Dermis microvascular lymphatic vessel endothelial cell (primary cell): ENCODE data around the gene KLF7. TPM values are rescaled to one million over a fixed set of nuclear protein-coding genes. Genes with fewer than 3 reads are reported as not detected.

Source experiments
- DNase-seq, 2 donors: peaks; one replicate each; pipeline versions ENCODE4 v3.0.0 to v3.0.0-alpha.2; 2010; ENCODE audit warnings: low read depth in 2 of 2
- total RNA-seq: library from RNA; depleted of rRNA; stranded (reverse); fragments of >200 nt; gene quantifications from 2 replicates; pipeline ENCODE4 v1.2.1, GENCODE V29; 2014

The KLF7 gene
- total RNA-seq, 1 donor from 2014 or later = 8.5 TPM

DNA sequence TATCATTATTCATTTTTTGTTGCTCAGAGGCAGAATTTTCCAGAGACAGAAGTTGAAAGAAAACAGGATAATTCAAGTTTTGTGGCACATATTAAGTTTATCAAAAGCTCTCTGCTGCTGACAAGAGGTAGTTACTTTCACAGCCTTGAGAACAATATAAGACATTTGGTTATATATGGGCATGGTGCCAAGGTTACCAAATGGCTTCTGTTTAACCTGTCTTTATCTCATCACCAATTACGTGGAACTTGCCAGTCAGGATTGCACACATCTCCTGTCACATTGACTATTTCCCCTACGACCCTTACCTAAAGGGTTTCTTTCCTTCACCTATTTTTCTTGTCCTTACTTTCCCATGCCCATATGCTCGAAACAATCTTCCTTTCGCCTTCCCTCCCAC, 35.9 kb downstream of the KLF7 start:
- DNase-seq = no peak

DNA sequence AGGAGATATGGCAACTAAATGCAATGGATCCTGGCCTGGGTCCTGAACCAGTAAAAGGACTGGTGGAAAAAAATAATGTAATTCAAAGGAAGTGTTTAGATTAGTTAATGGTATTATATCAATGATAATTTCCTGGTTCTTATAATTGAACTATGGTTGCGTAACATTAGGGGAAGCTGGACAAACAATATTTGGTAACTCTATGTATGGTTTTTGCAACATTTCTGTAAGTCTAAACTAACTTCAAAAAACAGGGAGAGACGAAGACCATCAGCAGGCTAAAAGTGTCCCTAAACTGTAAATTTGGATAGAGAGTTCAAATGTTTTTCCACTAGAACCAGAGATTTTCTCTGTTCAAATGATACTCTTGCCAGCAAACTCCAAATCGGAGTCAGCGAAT, 36.9 kb downstream of the KLF7 start:
- no peak for DNase-seq

DNA sequence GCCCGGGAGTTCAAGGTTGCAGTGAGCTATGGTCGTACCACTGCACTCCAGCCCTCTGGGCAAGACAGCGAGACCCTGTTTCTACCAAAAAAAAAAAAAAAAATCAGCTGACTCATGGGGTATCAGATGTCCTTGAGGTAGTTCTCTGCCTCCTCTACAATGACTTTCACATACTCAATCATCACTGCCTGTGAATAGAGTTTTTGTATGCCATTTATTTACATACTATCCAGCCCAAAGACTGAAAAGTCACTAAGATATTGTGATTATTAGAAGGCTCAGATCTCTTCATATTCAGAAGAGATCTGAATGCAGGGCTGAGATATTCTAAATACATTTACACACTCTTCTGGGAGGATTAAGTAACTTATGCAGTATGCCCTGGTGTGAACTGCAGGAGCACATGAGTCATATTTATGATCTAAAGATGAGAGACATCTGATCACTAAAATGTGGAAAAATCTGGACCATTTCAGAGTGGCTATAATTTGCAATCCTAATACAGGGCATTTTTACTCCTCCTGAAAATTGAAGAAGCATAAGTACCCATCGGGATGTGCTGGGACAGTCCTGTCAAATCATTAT, 38.9 kb downstream of the KLF7 start:
- no peak for DNase-seq

- DNase-seq = no peak
Observed at GRCh38 chr2:207123776-207124391, 41.9 kb downstream of the KLF7 start.

DNA sequence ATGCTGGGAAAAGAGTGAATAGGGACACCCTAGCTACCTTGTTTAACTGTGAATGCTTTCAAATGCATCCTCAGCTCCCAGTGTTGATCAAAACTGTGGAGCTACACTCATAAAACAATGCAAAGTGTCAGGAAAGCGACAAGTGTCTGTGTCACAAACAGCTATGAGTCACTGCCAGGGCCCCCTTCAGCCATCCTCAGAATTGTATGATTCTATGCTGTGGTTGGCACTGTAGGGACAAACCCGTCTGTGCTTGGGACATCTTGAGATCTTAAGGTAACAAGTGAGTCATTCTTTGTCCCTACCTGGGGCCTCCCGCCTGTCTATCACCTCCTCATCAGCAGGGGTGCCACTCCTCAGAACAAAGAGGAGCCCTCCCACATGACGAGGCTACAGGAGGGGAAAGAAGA, 42.4 kb downstream of the KLF7 start:
- DNase-seq = no peak

GRCh38 chr2:207122651-207123334, 43.0 kb downstream of the KLF7 start:
- no peak for DNase-seq

- DNase-seq = peak in 1 of 2 donors; percentile 82
Observed at GRCh38 chr2:207121784-207122183, 44.0 kb downstream of the KLF7 start.

- peak in 1 of 2 donors; percentile 36 for DNase-seq
Observed at GRCh38 chr2:207119048-207119447, 46.7 kb downstream of the KLF7 start.

DNA sequence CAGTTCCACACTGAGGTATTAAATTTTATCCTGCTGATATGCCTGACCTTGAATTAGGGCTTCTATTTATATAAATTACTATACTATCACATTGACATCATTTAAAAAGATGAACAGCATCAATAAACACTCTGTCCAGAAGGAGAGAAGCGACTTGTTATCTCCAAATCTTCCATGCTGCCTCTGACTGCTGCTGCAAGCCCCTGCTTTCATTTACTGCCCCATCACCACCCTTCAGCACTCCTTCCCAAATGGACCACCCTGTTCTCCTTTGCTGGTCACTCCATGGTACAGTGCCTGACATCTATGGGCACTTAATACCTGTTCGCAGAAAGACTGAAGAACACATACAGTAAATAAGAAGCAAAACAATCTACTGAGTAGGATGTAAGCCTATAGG, 48.1 kb downstream of the KLF7 start:
- no peak for DNase-seq

- peak; percentile 34 to 64 for DNase-seq
Observed at GRCh38 chr2:207115715-207116364, 49.9 kb downstream of the KLF7 start.

- no peak for DNase-seq
Observed at GRCh38 chr2:207113414-207113813, 52.3 kb downstream of the KLF7 start.

DNA sequence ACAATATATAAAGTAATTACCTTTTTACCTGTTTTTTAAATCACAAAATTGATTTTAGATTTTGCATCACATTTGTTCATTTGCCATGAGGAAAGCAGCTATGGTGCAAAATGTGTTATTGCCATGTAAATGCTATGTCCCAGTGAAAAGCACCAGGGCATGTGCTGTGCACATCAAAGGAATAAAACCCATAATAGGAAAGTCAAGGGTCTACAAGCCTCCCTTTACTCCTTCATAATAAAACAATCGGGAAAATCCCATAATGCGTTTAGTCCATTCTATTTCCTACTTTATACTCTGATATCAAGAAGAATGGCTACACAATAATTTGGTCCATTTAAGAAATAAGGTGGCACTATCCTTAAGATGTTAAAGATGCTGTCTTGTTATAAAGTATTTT, 53.0 kb downstream of the KLF7 start:
- no peak for DNase-seq

GRCh38 chr2:207112383-207112782, 53.4 kb downstream of the KLF7 start:
- no peak for DNase-seq

DNA sequence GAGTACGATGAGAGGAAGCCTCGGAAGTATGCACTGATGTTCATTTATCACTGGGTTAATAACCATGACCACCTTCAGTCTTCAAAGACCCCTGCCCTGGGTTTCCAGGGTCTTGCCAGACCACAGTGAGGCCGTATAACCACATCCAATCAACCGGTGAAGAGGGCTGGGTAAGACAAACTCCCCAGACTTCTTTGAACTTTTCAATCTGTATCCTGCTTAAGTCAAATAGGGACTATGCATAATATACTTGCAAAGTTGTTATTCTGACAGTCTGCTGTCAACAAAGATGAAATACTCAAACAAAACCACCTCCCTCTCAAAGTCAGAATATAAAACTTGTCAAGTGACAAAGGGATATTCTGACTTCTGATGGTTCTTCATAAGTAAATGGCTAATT, 54.0 kb downstream of the KLF7 start:
- no peak for DNase-seq

- DNase-seq = no peak
Observed at GRCh38 chr2:207110715-207111114, 55.0 kb downstream of the KLF7 start.

DNA sequence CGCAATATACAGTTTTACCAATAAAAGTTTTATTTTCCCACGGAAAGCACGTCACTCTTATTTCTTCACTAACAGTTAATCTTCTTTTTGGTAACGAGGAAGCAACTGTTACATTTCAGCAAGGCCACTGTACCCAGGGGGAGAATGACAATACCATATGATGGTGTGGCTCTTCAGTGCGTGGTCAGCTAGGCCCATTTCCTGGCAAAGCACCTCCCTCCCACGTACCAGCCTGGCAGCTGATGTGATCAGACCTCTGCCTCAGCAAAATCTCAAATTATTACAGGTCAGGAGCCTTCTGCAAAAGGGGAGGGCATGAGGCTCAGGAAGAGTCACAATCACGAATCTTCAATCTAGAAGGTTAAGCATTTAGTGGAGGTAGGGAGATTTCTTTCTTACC, 55.4 kb downstream of the KLF7 start:
- no peak for DNase-seq

- no peak for DNase-seq
Observed at GRCh38 chr2:207109768-207110167, 56.0 kb downstream of the KLF7 start.

- no peak for DNase-seq
Observed at GRCh38 chr2:207108440-207108839, 57.3 kb downstream of the KLF7 start.

- DNase-seq = no peak
Observed at GRCh38 chr2:207107551-207107950, 58.2 kb downstream of the KLF7 start.

DNA sequence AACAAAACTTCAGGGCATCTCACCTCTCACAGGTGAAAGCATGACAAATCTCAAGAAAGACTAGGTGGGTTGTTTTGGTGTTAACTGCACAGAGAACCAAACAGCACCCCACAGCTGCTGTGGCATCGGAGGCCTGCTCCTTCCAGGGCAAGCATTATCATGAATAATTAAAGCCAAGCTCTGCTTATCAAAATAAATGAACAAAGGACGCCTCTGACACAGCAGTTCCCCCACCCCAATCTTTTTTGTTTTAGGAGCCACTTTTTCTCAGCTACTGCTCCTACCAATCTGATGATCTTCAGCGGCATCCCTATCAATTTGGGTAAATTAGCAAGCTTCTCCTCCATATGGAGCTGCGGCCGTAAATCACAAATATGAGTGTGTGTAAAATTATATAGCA, 58.6 kb downstream of the KLF7 start:
- DNase-seq = no peak

DNA sequence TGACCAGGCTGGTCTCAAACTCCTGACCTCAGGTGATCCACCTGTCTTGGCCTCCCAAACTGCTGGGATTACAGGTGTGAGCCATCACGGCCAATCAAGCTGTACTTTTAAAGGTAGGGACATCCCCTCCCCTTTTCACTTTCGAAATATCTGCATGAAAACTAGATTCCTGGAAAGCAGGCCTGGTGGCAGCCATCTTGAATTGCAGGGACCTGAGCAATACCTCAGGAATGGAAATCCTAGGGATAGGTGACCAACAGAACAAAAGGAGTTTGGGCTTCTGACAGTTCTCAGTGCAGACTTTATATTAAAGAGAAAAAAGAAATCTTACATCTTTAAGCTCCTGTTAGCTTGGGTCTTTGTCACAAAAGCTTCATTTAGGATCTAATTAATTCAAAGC, 62.6 kb downstream of the KLF7 start:
- DNase-seq = no peak

- no peak for DNase-seq
Observed at GRCh38 chr2:207101984-207102383, 63.8 kb downstream of the KLF7 start.

DNA sequence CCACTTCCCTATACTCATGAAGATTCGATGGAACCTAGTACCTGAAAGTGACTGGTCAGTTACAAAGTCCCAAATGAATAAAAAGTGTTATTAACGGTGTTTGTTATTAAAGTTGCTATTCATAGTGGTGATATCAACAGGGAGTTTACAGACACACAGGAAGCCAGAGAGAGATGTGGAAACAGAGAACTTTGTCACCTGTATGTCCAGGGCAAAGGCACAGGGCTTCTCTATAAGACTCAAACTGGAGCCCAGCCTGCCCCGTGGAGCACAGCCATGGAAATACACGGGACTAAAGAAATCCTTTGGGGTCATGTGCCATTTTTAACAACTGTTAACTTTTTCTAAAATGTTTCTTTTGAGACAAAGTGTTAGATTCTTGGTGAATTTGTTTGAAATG, 68.5 kb downstream of the KLF7 start:
- no peak for DNase-seq
